ENCODE results near the gene PNLIPRP2. TPM values are rescaled to one million over a fixed set of nuclear protein-coding genes. Genes with fewer than 3 reads are reported as not detected.

The PNLIPRP2 gene
- total and polyA plus RNA-seq, 5 donors from 2014 or later, result not detected

DNA sequence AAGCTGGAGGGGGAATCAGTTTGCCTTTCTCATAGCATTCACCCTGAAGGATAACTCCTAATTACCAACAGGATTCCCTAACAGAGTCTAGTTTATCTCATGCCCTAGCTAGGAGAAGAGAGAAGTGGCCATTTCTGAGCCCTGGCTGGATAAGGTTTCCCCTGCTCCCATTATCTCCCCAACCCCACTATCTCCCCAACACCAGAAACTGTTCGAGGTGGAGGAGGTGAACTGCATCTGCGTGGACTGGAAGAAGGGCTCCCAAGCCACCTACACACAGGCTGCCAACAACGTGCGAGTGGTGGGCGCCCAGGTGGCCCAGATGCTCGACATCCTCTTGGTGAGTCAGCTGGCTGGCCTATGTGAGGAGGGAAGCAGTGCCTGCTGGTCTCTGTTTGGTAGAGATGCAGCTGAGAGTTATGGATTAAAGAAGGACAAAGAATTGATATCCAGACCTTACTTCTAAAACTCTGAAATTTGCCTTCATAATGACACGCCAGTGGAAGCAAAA, 26.2 kb upstream of the PNLIPRP2 start:
- Histone ChIP-seq H3K4me3 (ENCODE audit: low read depth, low read length) (no peak overlapping the region), H3K4me1 (ENCODE audit: control insufficient read depth, insufficient read depth, low read length, poor library complexity, severe bottlenecking) (no peaks in the 10 kb centered on the region), H3K9me3 (ENCODE audit: control insufficient read depth in 2 of 2, low read length in 2 of 2) (no peaks in the 10 kb centered on the region), H3K36me3 (ENCODE audit: control insufficient read depth, insufficient read depth, low read length) (no peaks in the 10 kb centered on the region), H3K27ac (ENCODE audit: insufficient read depth, low read length, poor library complexity, severe bottlenecking) (no peak overlapping the region), H3K27me3 (ENCODE audit: control insufficient read depth, insufficient read depth, low read length) (no peaks in the 10 kb centered on the region)
- Mint-ChIP-seq H3K27ac (no peak overlapping the region), H3K36me3 (no peaks in the 10 kb centered on the region), H3K27me3 (no peaks in the 10 kb centered on the region), H3K9me3 (peaks cover 0 to 1% (median 0%) of the 10 kb centered on the region in 7 donors), H3K4me1 (no peaks in the 10 kb centered on the region), H3K4me3 (no peak overlapping the region)
- DNase-seq (no peak), ATAC-seq (ENCODE audit: low read depth in 2 of 2) (no peak)

DNA sequence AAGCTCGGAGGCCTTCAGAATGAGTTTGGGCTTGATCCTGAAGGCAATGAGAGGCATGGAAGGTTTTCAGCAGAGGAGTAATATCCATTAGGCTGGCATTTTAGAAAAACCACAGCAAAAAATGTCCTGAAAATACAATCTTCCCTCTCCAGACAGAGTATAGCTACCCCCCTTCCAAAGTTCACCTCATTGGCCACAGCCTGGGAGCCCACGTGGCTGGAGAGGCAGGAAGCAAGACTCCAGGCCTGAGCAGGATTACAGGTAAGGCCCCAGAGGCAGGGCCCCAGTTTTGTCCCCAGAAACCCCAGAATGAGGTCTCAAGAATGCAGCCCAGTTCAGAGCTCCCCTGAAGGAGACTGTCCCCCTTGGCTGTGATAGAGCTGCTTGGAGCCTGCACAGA, 24.7 kb upstream of the PNLIPRP2 start:
- Histone ChIP-seq H3K4me1 (ENCODE audit: control insufficient read depth, insufficient read depth, low read length, poor library complexity, severe bottlenecking) (no peaks in the 10 kb centered on the region), H3K4me3 (ENCODE audit: low read depth, low read length) (no peak overlapping the region), H3K27ac (ENCODE audit: insufficient read depth, low read length, poor library complexity, severe bottlenecking) (no peak overlapping the region), H3K27me3 (ENCODE audit: control insufficient read depth, insufficient read depth, low read length) (no peaks in the 10 kb centered on the region), H3K36me3 (ENCODE audit: control insufficient read depth, insufficient read depth, low read length) (no peaks in the 10 kb centered on the region), H3K9me3 (ENCODE audit: control insufficient read depth in 2 of 2, low read length in 2 of 2) (no peaks in the 10 kb centered on the region)
- no peak overlapping the region for H3K4me3 Mint-ChIP-seq
- H3K27me3 Mint-ChIP-seq, result no peaks in the 10 kb centered on the region
- H3K9me3 Mint-ChIP-seq, result peaks cover 0 to 1% (median 0%) of the 10 kb centered on the region in 7 donors
- no peak for ATAC-seq (ENCODE audit: low read depth in 2 of 2)
- no peak for DNase-seq
- H3K4me1 Mint-ChIP-seq, result no peaks in the 10 kb centered on the region
- H3K27ac Mint-ChIP-seq, result no peak overlapping the region
- H3K36me3 Mint-ChIP-seq, result no peaks in the 10 kb centered on the region

DNA sequence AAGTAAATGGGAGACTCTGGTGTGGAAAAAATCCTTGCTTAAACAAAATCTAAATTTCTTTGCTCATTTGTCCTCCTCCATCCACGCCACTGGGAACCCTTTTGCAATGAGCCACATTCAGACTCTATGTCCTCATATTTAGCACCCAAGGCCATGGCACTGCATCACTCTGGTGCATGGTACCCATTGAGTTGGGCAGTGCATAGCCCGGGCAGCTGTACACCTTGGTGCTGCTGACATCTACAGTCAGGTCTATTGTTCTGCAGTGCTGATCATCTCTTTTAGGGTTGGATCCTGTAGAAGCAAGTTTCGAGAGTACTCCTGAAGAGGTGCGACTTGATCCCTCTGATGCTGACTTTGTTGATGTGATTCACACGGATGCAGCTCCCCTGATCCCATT, 23.2 kb upstream of the PNLIPRP2 start:
- Mint-ChIP-seq H3K4me1 (no peaks in the 10 kb centered on the region), H3K36me3 (no peaks in the 10 kb centered on the region), H3K27me3 (no peaks in the 10 kb centered on the region), H3K4me3 (no peak overlapping the region), H3K27ac (no peak overlapping the region), H3K9me3 (peaks cover 0 to under 1% (median 0%) of the 10 kb centered on the region in 7 donors)
- no peaks in the 10 kb centered on the region for H3K36me3 ChIP-seq (ENCODE audit: control insufficient read depth, insufficient read depth, low read length)
- H3K27me3 ChIP-seq (ENCODE audit: control insufficient read depth, insufficient read depth, low read length), result no peaks in the 10 kb centered on the region
- H3K4me1 ChIP-seq (ENCODE audit: control insufficient read depth, insufficient read depth, low read length, poor library complexity, severe bottlenecking), result no peaks in the 10 kb centered on the region
- no peak for ATAC-seq (ENCODE audit: low read depth in 2 of 2)
- H3K27ac ChIP-seq (ENCODE audit: insufficient read depth, low read length, poor library complexity, severe bottlenecking), result no peak overlapping the region
- no peaks in the 10 kb centered on the region for H3K9me3 ChIP-seq (ENCODE audit: control insufficient read depth in 2 of 2, low read length in 2 of 2)
- DNase-seq, result no peak
- no peak overlapping the region for H3K4me3 ChIP-seq (ENCODE audit: low read depth, low read length)

DNA sequence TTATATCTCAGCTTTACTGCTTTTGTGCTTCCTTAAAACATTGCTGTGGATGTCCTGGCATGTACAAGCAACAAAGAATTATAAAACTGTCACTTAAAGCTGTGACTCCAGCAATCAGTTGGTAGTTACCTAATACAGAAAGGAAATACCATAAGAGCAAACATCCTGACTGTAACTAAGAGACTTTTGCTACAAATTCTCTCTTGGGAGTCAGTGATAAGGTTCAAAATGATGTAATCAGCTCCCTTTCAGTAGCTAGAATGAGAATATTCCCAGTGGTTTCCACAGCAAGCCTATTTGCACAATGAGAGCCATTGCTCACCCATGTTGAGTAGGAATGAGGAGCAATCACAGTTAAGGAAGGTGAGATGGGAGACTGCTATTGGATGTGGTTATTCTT, 22.4 kb upstream of the PNLIPRP2 start:
- ATAC-seq (ENCODE audit: low read depth in 2 of 2) (no peak), DNase-seq (no peak)
- Histone ChIP-seq H3K4me1 (ENCODE audit: control insufficient read depth, insufficient read depth, low read length, poor library complexity, severe bottlenecking) (no peaks in the 10 kb centered on the region), H3K36me3 (ENCODE audit: control insufficient read depth, insufficient read depth, low read length) (no peaks in the 10 kb centered on the region), H3K27me3 (ENCODE audit: control insufficient read depth, insufficient read depth, low read length) (no peaks in the 10 kb centered on the region), H3K9me3 (ENCODE audit: control insufficient read depth in 2 of 2, low read length in 2 of 2) (no peaks in the 10 kb centered on the region), H3K4me3 (ENCODE audit: low read depth, low read length) (no peak overlapping the region), H3K27ac (ENCODE audit: insufficient read depth, low read length, poor library complexity, severe bottlenecking) (no peak overlapping the region)
- Mint-ChIP-seq H3K4me3 (no peak overlapping the region), H3K36me3 (no peaks in the 10 kb centered on the region), H3K27ac (no peak overlapping the region), H3K9me3 (peaks cover 0 to 2% (median 0%) of the 10 kb centered on the region in 7 donors), H3K27me3 (no peaks in the 10 kb centered on the region), H3K4me1 (no peaks in the 10 kb centered on the region)

DNA sequence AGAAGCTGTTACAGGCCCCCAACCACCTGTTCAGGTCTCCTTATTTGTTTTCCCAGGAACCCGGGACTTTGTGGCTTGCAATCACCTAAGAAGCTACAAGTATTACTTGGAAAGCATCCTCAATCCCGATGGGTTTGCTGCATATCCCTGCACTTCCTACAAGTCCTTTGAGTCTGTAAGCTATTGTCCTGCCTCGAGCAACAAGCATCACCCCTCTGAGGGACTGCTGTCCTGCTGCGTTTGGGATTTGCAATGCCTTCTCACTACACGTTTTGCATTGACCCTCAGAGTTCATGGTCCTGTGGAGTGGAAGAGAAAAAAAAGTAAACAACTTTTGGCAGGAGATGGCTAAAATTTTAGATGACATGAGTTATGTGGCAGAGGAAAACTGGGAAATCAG, 20.8 kb upstream of the PNLIPRP2 start:
- H3K27ac Mint-ChIP-seq, result no peak overlapping the region
- no peaks in the 10 kb centered on the region for H3K27me3 ChIP-seq (ENCODE audit: control insufficient read depth, insufficient read depth, low read length)
- no peak overlapping the region for H3K4me3 ChIP-seq (ENCODE audit: low read depth, low read length)
- no peaks in the 10 kb centered on the region for H3K36me3 Mint-ChIP-seq
- DNase-seq, result no peak
- H3K4me1 ChIP-seq (ENCODE audit: control insufficient read depth, insufficient read depth, low read length, poor library complexity, severe bottlenecking), result no peaks in the 10 kb centered on the region
- H3K36me3 ChIP-seq (ENCODE audit: control insufficient read depth, insufficient read depth, low read length), result no peaks in the 10 kb centered on the region
- no peaks in the 10 kb centered on the region for H3K4me1 Mint-ChIP-seq
- H3K9me3 ChIP-seq (ENCODE audit: control insufficient read depth in 2 of 2, low read length in 2 of 2), result no peaks in the 10 kb centered on the region
- no peak for ATAC-seq (ENCODE audit: low read depth in 2 of 2)
- peaks cover 0 to 2% (median 0%) of the 10 kb centered on the region in 7 donors for H3K9me3 Mint-ChIP-seq
- no peaks in the 10 kb centered on the region for H3K27me3 Mint-ChIP-seq
- H3K27ac ChIP-seq (ENCODE audit: insufficient read depth, low read length, poor library complexity, severe bottlenecking), result no peak overlapping the region
- no peak overlapping the region for H3K4me3 Mint-ChIP-seq

DNA sequence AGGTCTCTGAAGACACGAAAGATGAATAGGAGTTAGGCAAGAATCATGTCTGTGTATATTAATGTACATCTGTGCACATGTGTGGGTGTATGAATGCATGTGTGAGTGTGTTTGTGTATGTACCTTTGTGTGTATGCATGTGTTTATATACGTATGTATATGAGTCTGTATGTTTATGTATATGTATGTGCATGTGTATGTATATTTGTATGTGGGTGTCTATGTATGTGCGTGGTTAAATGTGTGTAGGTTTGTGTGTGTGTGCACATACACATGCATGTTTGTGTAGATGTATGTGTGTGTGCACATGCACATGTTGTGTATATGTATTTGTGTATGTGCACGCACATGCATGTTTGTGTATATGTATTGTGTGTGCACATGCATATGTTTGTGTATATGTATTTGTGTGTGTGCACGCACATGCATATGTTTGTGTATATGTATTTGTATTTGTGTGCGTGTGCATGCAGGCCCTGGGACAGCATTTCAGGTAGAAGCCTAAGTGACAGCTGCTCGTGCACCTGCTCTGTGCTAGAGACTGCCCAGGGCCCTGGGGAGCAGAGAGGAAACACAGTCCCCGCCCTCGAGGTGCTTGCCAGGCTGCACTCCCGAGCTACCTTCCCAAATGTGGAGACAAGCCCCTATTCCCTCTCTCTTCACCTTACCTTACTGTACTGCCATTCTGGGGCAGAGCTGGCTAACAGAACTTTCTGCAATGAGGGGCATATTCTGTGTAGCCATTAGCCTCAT, 17.9 kb upstream of the PNLIPRP2 start:
- no peak overlapping the region for H3K4me3 Mint-ChIP-seq
- no peak for DNase-seq
- no peaks in the 10 kb centered on the region for H3K4me1 Mint-ChIP-seq

DNA sequence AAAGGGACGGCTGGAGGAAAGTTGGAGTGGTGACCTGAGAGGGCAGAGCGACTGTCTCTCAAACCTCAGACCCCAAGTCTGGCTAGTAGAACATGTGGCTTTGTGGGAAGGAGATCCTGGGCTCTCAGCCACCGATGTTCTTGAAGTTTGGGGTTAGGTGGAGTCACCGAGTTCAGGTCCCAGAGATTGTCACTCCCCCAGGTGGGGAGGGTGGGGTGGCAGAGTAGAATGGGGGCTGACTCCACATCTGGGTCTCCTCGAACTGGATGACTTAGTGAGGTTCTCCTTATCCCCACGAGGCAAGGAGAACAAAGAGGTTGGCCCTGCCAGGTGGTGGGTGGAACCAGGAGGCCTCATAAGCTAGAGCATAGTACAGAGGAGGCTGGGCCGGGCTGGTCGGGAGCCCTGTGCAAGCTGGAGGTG, 14.7 kb upstream of the PNLIPRP2 start:
- Histone ChIP-seq H3K9me3 (ENCODE audit: control insufficient read depth in 2 of 2, low read length in 2 of 2) (no peaks in the 10 kb centered on the region), H3K27me3 (ENCODE audit: control insufficient read depth, insufficient read depth, low read length) (no peaks in the 10 kb centered on the region), H3K27ac (ENCODE audit: insufficient read depth, low read length, poor library complexity, severe bottlenecking) (no peak overlapping the region), H3K4me3 (ENCODE audit: low read depth, low read length) (no peak overlapping the region), H3K36me3 (ENCODE audit: control insufficient read depth, insufficient read depth, low read length) (no peaks in the 10 kb centered on the region), H3K4me1 (ENCODE audit: control insufficient read depth, insufficient read depth, low read length, poor library complexity, severe bottlenecking) (no peaks in the 10 kb centered on the region)
- Mint-ChIP-seq H3K27me3 (peaks cover 15% of the 10 kb centered on the region), H3K4me1 (no peaks in the 10 kb centered on the region), H3K9me3 (peaks cover 0 to 3% (median 0%) of the 10 kb centered on the region in 7 donors), H3K4me3 (no peak overlapping the region), H3K27ac (no peak overlapping the region), H3K36me3 (no peaks in the 10 kb centered on the region)
- ATAC-seq (ENCODE audit: low read depth in 2 of 2) (no peak), DNase-seq (no peak)

More for the DNA sequence above, 17.9 kb upstream of the PNLIPRP2 start:
- Mint-ChIP-seq H3K9me3 (peaks cover 0 to 3% (median 0%) of the 10 kb centered on the region in 7 donors), H3K27ac (no peak overlapping the region), H3K36me3 (no peaks in the 10 kb centered on the region), H3K27me3 (peaks cover 6% of the 10 kb centered on the region)
- no peak overlapping the region for H3K27ac ChIP-seq (ENCODE audit: insufficient read depth, low read length, poor library complexity, severe bottlenecking)
- no peaks in the 10 kb centered on the region for H3K27me3 ChIP-seq (ENCODE audit: control insufficient read depth, insufficient read depth, low read length)
- no peaks in the 10 kb centered on the region for H3K4me1 ChIP-seq (ENCODE audit: control insufficient read depth, insufficient read depth, low read length, poor library complexity, severe bottlenecking)
- H3K4me3 ChIP-seq (ENCODE audit: low read depth, low read length), result no peak overlapping the region
- ATAC-seq (ENCODE audit: low read depth in 2 of 2), result no peak
- H3K36me3 ChIP-seq (ENCODE audit: control insufficient read depth, insufficient read depth, low read length), result no peaks in the 10 kb centered on the region
- H3K9me3 ChIP-seq (ENCODE audit: control insufficient read depth in 2 of 2, low read length in 2 of 2), result no peaks in the 10 kb centered on the region

DNA sequence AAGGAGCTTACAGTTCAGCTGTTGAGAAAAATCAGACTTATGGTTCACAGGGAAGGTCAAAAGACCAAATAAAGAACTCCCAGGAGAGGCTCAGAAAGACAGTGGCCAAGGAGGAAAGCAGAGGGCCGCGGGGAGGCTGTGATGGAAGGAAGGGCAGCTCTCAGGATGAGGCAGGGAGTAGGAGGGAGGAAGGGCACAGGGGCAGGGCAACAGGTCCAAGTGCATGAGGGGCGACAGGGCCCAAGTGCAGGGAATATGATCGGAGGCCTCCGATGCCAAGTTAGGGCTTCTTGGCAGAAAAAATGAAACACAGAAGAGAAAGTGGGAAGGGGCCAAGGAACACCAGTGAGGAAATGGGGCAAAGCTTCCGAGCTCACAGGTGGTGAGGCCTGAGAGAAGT, 13.4 kb upstream of the PNLIPRP2 start:
- ATAC-seq (ENCODE audit: low read depth in 2 of 2), result no peak
- Mint-ChIP-seq H3K27me3 (peaks cover 15% of the 10 kb centered on the region), H3K9me3 (peaks cover 0 to 3% (median 0%) of the 10 kb centered on the region in 7 donors), H3K4me3 (no peak overlapping the region), H3K27ac (no peak overlapping the region), H3K4me1 (no peaks in the 10 kb centered on the region), H3K36me3 (no peaks in the 10 kb centered on the region)
- H3K27ac ChIP-seq (ENCODE audit: insufficient read depth, low read length, poor library complexity, severe bottlenecking), result no peak overlapping the region
- no peaks in the 10 kb centered on the region for H3K4me1 ChIP-seq (ENCODE audit: control insufficient read depth, insufficient read depth, low read length, poor library complexity, severe bottlenecking)
- no peaks in the 10 kb centered on the region for H3K9me3 ChIP-seq (ENCODE audit: control insufficient read depth in 2 of 2, low read length in 2 of 2)
- DNase-seq, result no peak
- H3K4me3 ChIP-seq (ENCODE audit: low read depth, low read length), result no peak overlapping the region
- no peaks in the 10 kb centered on the region for H3K36me3 ChIP-seq (ENCODE audit: control insufficient read depth, insufficient read depth, low read length)
- H3K27me3 ChIP-seq (ENCODE audit: control insufficient read depth, insufficient read depth, low read length), result no peaks in the 10 kb centered on the region
